ENCODE data around the gene HOXB4.

The HOXB4 gene

DNA sequence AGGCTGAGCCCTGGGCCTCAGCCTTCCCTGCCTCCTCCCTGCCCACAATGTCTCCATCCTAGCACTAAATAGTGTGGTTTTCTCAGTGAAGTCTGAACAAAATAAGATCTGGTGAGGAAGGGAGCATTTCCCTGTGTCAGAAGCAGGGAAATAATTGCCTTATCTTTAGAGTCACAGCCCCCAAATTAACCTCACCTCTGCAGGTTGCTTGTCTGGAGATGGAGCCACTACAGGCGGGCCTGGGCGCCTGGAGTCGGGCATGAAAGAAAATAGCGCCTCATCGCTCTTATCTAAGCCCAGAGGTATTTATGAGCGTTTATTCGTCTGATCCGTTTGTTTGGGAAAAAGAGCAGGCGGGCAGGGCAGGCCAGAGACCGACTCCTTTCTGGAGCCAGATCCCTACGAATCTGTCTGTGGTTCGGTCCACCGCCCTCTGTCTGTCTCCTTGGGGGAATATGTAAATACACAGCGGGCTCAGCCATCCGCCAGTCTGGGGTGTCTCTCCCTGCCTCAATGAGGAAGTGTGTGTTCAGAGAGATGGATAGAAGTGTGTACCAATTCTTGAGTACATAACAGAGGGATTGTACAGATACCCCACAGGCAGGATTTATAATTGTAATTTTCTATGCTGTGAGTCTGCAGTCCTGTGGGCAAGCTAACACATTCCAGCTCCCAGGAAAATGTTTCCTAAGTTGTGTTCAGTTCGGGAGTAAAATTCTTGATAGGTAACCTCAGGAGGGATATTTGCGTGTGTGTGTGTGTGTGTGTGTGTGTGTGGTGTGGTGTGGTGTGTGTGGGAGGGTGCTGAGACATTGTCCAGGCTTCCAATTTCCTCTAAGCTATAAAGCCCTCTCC, 22.3 kb upstream of the HOXB4 start:
- DNase-seq, result no peak

DNA sequence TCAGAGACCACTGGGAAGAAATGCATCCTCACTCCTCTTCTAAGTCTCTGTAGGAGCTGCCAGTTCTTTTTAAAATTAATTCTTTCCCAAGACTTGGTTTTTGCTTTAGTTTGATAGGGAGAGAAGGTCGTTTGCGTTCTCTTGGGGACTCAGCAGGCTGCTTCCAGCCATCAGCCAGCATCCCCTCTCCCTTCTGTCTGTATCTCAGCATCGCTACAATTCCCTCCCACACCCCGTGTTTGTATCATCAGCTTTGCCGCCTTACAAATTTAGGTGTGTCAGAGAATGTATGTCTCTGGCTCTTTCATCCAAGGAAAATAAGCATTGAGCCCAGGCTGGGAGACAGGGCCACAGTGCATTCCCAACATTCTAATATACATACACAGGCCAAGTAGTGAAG, 21.2 kb upstream of the HOXB4 start:
- DNase-seq, result no peak

DNA sequence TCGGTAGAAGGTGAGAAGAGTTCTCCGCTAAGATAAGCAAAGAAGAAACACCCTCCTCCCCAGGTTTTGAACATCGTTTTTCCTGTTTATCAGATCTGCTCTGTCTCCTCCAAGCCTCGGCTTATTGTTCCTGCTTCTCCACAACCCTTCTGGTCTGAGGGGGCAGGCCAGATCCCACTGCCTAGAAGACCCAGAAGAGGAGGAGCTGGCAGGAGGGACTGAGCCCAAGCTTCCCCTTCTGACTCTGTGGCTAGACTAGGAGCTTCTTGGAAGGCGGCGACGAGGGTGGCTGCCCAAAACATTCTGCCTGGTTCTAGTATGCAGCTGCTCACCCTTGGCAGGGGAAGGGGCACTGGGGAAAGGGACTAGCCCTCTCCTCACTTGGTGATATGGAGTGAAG, 20.6 kb upstream of the HOXB4 start:
- DNase-seq, result no peak

DNA sequence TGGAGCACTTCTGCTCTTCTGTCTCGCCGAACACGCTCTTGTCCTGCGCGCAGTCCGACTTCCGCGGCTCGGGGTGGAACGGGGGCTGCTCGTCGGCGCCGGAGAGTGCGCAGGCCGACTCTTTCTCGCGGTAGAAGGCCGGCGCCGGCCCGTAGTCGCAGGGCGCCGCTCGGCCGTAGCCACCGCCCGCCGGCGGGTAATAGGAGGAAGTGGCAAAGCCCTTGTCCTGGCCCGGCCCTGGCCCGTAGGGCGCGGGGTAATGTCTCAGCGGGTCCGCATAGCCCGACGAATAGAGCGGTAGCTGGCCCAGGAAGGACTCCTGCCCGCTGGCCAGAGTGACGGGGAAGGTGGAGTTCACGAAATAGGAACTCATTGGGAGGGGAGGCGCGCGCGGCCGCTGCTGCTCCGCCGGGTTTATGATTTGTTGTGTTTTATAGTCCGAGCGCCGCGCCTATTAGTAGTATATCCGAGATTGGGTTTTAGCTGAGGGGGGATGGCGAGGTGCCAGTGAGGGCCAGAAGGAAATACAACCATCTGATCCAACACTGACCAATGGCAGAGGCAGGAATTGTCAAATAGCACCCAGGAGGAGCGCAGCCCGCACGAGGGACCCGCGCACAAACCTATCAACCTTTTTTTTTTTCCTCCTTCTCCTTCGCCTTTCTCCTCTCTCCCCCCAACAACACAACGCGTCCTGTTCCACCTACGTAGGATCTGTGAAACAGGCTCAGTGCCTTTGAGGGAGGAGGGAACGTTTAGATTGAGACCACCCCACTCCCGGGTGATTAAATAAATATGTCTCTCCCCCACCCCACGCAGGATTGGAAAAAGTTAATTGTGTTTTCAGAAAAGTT, 19.9 kb upstream of the HOXB4 start:
- no peak for DNase-seq

DNA sequence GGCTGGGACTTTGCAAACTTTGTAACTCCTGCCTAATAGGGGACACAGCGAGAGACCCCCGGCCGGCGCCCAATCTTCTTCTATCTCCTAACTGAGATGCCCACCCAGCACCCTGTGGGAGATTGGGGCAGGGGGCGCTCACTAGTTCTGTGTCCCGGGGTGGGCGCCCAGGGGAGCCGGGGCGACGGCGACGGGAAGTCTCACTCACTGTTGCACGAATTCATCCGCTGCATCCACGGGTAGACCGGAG, 19.3 kb upstream of the HOXB4 start:
- DNase-seq, result no peak

DNA sequence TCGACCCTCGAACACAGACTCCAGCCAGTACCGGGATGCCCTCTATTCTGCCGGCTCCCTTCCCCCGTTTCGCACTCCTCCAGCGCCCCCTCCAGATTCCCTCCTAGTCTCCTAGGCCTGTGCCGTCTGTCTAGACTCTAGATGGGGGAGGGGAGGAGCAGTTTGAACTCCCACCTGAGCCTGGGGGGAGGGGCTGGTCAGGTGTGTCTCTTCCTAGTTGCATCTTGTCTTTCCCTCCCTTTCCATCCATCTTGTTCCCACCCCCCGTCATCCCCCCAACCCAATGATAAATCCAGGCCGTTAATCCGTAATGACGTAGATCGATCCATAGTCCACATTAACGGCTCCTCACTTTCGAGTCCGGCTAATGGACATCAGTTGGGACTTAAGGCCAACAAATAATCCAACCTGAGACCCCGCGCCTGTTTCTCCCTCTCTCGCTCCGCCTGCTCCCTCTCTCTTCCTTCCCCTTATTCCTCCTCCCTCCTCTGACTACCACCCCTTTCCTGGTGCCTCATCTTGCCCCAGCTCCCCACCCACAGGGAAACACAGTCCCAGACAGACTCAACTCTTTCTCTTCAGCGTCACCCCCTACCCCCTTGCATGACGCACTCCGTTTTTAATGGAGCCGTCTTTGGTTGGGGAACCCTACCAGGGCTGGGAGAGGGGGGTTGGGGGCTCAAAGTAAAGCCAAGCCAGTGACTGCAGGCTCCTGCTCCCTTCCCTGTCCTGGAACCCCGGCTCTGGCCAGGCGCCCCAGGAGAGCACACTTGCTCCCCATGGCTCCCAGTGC, 18.8 kb upstream of the HOXB4 start:
- DNase-seq, result no peak

DNA sequence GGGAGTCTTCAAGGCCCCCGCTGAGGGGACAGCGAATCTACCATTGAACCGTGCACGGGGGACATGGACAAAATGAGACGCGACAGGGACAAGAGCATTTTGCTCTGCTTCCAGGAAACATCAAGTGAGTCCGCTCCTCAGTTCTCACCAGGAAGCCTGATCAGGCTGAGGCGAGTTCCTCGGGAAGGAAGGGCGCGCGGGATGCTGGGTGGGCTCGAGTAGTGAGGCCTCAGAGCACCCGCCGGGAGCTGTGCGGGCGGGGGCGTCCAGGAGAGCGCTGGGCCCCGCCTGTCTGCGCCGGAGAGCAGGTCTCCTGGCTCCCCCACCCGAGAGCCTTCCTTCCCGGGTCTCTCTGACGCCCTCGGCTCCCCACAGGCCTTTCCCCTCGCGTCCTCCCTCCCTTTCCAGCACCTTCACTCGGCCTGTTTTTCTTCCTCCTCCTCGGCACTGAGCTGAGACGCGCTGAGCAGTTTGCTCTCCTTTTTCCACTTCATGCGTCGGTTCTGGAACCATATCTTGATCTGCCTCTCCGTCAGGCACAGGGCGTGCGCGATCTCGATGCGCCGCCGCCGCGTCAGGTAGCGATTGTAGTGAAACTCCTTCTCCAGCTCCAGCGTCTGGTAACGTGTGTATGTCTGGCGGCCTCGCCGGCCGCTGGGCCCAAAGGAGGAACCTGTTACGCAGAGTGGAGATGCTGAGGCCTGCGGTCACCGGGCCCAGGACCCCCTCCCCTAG, 18.0 kb upstream of the HOXB4 start:
- peak; percentile 42 for DNase-seq

DNA sequence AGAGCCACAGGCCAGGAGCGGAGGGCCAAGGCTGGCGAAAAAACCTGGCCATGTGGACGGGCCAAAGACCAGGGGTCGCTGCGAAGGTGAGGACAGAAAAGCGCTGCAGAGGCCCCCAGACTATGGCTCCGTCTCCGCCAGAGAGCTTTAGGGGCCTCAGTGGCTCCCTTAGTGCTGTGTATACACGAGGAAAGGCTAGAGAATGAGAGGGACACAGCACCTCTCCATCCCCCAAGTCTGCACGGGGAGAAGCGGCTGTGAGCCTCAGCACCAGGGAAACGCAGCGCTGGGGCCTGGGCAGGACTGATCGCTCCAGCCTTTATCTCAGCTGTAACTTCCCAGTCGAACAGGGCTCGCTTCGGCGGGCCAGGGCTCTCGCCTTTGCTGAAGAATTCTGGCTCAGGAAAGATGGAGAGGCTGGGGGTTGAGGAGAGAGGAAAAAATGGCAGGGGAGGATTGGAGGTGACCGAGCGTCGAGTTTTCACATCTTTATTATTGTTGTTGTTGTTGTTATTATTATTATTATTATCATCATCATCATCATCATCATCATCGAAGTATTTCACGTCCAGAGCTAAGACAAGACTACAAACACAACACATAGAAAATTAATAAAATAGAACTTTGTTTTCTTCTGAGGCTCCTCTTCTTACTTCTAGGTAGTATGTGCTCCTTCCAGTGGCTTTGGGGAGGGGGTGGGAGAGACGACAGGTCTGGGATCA, 17.3 kb upstream of the HOXB4 start:
- no peak for DNase-seq

DNA sequence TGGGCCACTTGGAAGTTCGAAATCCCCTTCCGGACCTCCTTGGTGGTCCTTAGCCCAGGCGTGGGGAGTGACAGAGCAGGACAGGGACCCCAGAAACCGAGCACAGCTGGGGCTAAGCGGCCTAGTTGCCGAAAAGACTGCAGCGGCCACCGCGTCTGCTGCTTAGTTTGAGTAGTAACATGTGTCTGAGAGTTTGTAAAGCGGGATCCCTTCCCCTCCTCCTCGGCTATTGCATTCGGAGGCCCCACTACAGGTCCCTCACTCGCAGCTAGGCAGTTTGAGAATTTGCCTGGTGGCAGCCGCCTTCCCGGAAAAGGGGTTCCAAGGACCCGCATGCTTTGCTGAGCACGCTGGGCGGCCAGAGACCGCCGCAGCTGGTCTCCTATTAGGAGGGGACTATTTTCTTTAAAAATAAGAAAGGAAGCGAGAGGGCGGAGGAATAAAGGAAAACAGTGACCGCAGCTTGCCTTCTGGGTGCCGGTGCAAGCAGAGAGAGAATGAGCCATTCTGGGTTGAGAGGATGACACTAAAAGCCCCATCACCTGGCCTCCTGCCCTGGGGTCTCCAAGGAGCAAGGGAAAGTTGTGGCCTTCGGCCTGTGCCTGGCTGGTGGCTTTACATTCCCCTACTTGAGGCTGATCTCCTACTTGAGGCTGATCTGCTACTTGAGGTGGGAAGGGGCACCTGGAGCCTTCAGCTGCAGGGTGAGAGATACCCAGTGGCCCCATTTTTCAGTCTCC, 16.6 kb upstream of the HOXB4 start:
- DNase-seq, result no peak

DNA sequence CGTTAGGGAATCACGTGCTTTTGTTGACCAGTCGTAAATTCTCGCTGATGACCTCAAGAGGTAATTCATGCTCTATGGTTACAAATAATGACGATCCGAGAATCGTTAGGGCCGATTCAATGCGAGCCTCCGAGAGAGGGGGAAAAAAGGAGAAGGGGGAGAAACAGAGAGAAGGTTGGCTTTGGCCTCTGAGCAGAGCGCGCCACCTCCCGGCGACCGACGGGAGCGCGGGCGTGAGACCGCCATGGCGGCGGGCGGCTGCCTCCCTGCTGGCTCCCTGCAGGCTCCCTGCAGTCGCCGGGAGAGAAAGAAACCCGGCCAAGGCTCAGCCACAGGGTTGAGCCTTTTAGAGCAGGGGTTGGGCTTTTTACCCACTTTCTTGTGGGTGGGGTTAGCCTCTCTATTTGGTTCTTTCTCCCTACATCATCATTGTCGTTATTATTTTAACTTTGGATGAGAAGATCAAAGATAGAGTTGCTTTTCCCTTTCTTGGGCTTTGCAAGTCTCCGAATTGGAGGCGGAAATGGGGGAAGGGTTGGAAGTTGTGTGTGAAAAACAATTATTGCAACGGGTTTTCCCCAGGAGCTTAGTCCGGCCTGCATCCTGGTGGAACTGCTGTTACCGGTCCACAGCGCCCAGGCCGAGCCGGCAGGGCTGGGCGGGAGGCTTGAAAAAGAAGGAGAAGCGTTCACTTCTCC, 15.8 kb upstream of the HOXB4 start:
- peak; percentile 76 for DNase-seq

DNA sequence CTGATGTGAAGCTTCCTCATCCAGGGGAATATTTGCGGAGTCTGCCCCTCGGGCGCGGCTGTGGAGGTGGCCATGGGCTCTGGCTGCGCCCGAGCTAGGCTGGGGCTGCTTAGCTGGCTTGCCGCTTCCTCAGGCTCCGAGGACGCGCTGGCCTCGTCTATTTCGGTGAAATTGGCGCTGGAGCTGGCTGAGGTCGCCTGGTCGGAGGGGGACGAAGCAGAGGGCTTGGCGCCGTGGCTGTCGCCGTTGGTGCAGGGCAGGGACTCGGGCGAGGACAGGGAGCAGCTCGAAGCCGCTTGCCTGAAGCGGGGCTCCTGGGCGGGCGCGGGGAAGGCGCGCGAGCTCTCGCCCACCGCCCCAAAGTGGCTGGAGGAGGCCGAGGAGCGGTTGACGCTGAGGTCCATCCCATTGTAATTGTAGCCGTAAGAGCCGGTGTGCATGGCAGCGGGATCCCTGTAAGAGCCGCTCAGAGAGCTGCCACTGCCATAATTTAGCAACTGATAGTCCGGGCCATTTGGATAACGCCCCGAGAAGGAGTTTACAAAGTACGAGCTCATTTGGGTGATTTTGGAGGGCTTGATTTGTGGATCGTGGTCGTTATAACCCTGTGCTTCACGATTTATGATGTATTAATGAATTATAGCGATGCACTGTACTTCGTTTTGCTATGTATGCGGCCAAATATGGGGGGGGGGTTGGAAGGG, 15.1 kb upstream of the HOXB4 start, which contains the start of gene HOXB5:
Gene HOXB5, minus strand, starts transcription at position 654 of the 704 bp plus-strand sequence. Its CDS starts 97 bp downstream, at position 557.
- DNase-seq, result no peak

DNA sequence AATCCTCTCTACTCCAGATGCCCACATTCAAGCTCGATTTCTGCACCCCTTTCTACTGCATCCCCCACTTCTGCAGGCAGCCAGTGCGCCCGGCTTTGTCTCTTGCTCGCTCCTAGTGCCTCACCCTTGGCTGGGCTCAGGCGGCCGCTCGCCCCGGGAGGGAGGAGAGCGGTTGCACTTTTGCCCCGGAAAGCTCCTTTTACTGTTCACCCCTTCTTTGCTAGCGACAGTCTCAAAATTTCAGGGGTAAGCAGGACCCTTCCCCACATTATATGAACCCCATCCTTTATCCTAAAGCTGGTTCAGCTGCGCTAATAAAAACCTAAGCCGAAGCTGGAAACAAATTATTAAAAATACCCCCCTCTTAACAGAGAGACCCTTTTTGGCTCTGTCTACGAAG, 14.4 kb upstream of the HOXB4 start:
- no peak for DNase-seq

DNA sequence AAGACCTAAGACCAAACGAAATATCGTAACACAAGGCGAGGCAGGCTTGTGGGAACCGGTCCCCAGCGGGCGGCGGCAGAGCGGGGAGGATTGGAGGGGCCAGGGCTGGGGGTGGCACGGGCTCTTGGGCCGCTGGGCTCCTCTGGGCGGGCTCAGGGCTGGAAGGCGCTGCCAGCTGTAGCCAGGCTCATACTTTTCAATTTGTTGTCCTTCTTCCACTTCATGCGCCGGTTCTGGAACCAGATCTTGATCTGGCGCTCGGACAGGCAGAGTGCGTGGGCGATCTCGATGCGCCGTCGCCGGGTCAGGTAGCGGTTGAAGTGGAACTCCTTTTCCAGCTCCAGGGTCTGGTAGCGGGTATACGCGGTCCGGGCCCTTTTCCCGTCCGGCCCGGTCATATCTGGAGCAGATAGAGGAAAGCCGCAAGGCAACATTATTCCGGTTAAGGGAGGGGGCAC, 13.9 kb upstream of the HOXB4 start:
- no peak for DNase-seq

DNA sequence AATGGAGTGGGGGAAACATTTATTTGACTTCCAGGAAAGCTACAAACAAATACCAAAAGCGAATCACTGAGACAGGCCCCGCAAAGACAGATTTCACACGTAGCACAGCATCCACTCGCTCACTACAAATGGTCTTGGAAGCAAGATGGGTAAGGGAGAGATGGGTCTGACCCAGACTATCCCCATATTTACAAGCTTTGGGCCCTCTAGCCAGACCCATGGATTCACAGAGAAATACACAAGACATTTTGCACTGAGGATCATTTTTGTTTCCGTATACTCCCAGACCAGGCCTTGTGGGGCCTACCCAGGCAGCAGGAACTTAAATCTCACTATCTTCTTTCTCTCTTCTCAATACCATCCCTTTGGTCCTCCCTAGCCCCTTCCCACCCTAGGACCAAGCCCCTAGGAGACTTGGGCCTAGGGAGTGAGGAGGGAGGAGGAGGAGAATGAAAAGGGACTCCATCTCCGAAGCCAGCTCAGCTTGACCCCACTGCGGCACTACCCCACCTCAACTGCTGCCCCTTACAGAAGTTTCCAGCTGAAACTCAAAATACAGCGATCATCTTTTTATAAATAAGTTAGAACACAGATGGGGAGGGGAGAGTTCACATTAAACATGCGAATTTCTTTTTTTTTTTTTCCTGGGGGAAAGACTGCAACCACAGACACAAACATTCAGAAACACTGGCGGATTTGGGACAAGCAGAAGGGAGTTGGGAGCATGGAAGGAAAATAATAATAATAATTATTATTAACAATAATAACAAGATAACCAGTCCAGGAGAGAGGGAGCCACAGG, 13.3 kb upstream of the HOXB4 start:
- DNase-seq, result no peak

DNA sequence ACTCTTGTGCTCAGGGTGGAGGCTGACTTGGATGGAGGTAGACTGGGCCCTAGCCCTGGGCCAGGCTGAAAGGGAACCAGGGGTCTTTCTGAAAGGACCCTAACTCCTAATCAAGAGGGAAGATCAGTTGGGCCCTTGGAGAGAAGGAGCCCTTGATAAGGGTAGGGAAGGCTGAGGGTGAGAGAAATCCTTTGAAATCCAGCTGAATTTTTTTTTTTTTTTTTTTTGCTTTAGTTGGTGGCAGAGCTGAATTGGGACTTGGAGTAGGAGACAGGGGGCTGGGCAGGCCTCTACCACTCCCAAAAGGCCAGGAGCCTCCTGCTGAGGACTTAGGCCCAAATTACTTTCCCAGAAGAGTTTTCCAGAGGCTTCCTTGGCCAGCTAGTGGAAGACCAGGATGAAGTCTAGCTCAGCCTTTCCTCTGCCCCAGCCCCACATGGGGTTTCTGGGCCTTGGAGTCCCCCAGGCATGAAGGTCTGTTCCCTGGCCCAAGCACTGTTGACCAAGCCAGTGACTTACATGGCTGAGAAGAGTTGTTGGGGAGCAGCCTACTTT, 12.5 kb upstream of the HOXB4 start:
- DNase-seq, result no peak

DNA sequence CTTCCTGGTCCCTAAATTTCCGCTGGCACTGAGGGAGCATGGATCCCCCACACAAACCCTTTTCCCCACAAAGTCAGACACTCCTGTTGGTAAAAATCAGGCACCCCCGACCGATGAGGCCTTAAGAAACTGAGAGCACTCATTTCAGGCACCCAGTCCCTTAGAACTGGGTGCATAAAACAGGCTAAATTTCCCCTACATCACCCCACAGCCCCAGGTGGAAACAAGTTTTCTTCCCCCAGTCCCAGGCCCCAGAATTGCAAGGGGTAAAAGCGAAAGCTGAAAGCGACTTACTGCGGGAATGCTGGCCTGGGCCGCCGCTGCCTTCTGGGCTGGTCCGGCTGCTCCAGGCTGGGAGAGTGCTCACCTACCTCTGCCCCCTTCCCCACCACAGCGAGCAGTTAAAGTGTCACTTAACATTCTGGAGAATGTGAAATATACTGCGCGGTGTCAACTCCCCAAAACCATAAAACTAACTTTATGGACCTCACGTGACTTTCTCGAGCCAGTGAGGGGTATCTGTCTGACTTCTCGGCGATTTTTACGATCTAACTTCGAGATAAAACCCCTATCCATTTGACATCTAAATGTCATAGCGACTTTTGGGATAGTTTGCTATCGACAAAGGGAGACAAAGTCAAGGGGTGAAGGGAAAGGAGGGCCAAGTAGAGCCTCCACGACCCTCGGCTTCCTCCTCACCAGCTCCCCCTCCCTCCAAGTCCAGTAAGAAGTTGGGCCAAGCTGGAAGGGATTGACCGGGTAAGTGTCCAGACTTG, 11.9 kb upstream of the HOXB4 start, which contains the start of gene HOXB3:
Gene HOXB3, minus strand, starts transcription at position 411 of the 776 bp plus-strand sequence. CDS start 37,767 bp downstream, outside the sequence.
- no peak for DNase-seq

DNA sequence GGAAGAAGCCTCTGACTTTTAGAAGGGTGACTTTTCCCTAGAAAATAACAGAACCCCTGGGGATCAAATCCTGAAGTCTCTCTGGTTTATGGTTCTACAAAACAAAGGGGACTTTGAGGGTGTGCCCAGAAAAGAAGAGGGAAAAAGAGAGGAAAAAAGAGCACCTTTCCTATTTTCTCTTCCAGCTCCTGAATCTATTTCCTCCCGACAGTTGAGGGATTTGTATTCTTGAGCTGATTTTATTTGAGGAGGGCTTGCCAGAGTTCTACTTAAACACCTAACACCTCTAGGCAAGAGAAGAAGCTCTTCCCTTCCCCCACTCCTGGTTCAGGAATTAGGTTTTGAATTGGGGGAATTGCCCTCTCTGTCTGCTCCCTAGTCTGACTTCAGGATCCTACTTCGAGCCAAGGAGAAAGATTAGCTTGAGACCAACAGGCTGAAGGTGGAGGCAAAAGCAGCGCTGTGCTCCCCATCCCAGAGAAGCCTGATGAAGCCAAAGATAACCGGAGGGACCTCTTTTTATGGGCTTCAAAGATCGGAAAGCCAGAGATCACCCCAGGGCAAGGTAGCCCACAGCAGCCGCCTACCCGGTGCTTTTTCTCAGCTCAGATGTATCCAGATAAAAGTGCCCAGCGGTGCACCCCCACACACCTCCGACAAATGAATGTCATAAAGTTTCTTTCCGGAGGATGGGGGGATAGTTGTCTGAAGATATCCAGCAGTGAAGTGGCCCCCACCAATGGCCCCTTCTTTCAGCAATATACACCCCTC, 11.1 kb upstream of the HOXB4 start:
- DNase-seq, result no peak
